ENCODE measurements around the gene P4HA1.
"Not testable (repeated sequence)": the region's sequence is repeated elsewhere in the genome, so short reads cannot be mapped to it uniquely, and the experiment has no call there.

Gene P4HA1

DNA sequence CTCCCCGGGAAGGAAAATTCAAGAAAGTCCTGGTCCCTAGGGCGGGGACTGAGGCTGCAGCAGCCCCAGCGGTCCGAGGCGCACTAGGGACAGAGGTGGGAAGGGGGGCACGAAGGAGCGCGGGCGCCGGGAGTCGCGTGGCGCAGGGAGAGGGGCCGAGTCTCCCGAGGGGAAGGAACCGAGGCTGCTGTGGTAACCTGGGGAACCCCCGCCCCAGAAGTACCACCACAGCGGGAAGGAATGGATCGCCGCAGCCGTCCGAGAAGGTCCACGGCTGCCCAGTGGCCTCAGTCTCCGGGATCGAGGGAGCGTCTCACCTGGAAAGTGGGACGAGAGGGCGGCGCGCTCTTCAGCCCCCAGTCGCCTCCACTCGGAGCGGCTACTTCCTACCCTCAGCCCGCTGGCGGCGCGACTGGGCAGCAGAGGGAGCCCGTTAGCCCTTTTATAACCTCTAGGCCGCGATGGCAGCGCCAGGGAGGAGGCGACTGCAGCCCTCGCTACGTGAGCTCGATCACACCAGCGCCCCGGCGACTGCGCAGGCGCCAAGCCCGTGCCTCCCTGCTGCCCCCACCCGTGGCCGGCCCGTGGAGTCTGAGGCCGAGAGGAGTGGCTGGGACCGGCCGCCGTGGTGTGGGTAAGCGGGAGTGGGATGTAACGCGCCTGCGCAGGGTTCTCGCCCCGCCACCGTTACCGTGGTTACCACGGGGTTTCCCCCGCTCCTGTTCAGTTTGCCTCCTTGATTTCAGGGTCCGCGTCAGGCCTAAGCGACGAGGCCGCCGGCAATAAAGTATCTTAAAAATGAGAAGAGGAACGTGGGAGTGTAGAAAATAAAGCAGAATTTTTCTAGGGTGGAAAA lies at the start of gene P4HA1:
TSS of gene P4HA1 (minus strand) at position 418 of the 856 bp plus-strand sequence. CDS start 21,983 bp downstream, outside the sequence.
- DNase-seq, result peak; percentile 84 to 96

GRCh38 chr10:73141603-73142002 lies 44.9 kb upstream of the P4HA1 start:
- DNase-seq, result no peak

GRCh38 chr10:73139251-73139650 lies 42.6 kb upstream of the P4HA1 start:
- DNase-seq, result no peak

- DNase-seq, result no peak
These were observed 40.0 kb upstream of the P4HA1 start for GRCh38 chr10:73136627-73137026.

GRCh38 chr10:73134727-73135126 lies 38.1 kb upstream of the P4HA1 start:
- no peak for DNase-seq

GRCh38 chr10:73131913-73132686 lies 35.4 kb upstream of the P4HA1 start:
- DNase-seq, result no peak

DNA sequence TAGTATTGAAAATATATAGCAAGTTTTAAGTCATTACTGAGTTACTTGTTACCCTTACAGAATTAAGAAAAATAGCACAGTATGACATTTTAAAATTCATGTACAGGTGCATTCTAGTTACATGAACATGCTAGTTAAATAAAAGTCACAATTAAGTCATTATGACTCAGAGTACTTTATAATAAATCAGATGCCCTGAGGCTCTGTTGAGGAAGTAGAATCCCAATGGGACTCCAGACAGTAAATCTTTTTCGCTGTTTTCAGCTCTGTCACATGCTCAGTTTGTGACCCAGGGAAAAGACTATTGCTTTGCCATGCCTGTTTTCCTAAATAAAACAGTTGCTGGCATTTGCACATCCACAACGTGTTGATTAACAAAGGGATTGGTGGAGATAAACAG lies 34.6 kb upstream of the P4HA1 start:
- no peak for DNase-seq

- DNase-seq, result no peak
These were observed 29.7 kb upstream of the P4HA1 start for GRCh38 chr10:73126343-73126742.

- no peak for DNase-seq
These were observed 23.3 kb upstream of the P4HA1 start for GRCh38 chr10:73119952-73120351.

- no peak for DNase-seq
These were observed 22.8 kb upstream of the P4HA1 start for GRCh38 chr10:73119457-73119856.

- DNase-seq, result no peak
These were observed 21.5 kb upstream of the P4HA1 start for GRCh38 chr10:73117976-73118743.

GRCh38 chr10:73116017-73116416 lies 19.4 kb upstream of the P4HA1 start:
- DNase-seq, result no peak

GRCh38 chr10:73113551-73113950 lies 16.9 kb upstream of the P4HA1 start:
- DNase-seq, result no peak

DNA sequence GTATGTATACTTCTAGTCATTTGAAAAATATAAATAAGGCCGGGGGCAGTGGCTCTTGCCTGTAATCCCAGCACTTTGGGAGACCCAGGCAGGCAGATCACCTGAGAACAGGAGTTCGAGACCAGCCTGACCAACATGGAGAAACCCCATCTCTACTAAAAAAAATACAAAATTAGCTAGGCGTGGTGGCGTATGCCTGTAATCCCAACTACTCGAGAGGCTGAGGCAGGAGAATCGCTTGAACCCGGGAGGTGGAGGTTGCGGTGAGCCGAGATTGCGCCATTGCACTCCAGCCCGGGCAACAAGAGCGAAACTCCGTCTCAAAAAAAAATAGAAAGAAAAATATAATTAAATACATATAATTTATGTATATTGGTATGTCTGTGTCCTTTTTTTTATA lies 15.4 kb upstream of the P4HA1 start:
- DNase-seq, result not testable (repeated sequence)

GRCh38 chr10:73110345-73110849 lies 13.7 kb upstream of the P4HA1 start, which contains the start of gene NUDT13:
Gene NUDT13, plus strand, starts transcription at chr10:73110455. Its CDS starts 3,911 bp downstream, at chr10:73114366.
- peak; percentile 28 to 71 for DNase-seq

- DNase-seq, result not testable (repeated sequence)
These were observed 12.6 kb upstream of the P4HA1 start for GRCh38 chr10:73109248-73109652.

- peak; percentile 1 to 12 for DNase-seq
These were observed 9.6 kb upstream of the P4HA1 start for GRCh38 chr10:73106301-73106700.

DNA sequence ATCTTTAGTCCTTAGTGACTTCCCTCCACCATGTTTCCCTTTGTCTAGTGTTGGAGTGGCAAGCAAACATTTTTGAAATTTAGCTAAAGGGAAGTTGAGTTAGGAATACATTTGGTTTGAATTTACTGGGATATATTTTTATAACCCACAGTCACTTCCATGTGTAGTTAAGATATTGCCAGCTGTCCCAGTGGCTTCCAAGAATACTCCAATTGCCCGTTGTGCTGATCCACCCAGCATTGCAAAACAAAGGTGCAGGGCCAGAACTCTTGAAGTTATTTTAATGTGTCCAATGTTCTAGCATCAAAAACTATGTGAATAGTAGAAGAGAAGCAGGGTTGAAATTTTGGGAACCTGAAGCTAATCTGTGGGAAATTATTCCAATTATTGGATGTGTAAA lies 2.5 kb upstream of the P4HA1 start:
- no peak for DNase-seq

DNA sequence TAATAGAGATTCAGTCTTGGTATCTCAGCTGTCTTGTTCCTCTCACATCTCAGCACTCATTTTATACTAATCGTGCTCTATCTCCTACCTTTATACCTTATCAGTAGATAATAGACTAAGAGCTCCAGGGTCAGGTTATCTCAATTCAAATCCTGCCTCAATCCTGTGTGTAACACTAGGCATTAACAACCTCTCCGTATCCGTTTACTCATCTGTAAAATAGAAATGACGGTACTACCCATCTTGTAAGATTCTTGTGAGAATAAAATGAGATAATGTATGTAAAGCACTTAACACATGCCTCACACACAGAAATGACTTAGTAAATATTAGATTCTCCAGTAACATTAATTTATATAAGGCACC lies 622 bp upstream of the P4HA1 start:
- no peak for DNase-seq

- DNase-seq, result peak; percentile 40 to 70
These were observed 621 bp downstream of the P4HA1 start for GRCh38 chr10:73096041-73096448.

DNA sequence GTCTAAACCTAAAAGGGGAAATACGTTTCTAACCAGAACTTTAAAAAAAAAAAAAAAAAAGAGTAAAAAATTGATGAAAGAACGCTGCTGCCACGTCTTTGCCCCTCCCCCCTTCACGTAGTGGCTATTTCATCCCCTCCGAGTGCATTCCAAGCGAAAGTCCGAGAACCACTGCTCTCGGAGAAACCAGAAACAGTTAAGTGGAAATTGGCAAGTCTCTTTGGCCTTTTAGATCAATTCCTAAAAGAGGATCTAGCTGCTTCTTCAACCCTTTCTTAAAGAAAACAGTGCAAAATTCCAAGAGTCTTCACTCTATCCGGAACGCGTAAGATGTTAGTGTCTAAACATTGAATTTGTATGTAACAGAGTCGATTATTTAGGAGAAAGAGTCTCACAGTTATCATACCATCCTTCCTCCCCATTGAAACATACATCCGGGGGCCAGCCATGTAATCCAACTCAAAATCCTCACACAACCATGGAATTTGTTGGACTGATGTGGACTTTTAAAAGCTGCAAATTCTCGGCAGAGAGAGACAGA lies 1.1 kb downstream of the P4HA1 start:
- peak in 1 of 2 experiments; percentile 9 for DNase-seq

GRCh38 chr10:73094986-73095480 lies 1.6 kb downstream of the P4HA1 start:
- no peak for DNase-seq
